Measurements from ENCODE around the gene AP2S1.

DNA sequence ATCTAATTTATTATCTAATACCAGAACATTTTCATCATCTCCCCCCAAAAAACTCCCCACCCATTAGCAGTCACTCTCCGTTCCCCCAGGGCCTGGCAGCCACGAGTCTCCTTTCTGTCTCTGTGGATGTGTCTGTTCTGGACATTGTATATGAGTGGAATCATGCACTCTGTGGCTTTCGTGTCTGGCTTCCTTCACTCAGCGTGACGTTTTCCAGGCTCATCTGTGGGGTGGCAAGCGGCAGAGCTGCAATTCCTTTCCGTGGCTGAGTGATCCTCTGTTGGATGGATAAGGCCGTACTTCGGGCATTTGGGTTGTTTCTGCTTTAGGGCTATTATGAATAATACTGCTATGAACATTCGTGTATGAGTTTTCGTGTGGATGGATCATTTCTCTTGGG lies 3.1 kb downstream of the AP2S1 start:
- TF ChIP-seq EZH2 (IDR thresholded peaks at IDR 0.05; ENCODE audit: borderline replicate concordance, insufficient read depth, low read length, poor library complexity, severe bottlenecking) (no peak), RAD21 (conservative IDR thresholded peaks at IDR 0.05) (no peak), TAF1 (IDR thresholded peaks at IDR 0.05; ENCODE audit: low read depth) (no peak)
- TF ChIP-seq, protein P1, sequence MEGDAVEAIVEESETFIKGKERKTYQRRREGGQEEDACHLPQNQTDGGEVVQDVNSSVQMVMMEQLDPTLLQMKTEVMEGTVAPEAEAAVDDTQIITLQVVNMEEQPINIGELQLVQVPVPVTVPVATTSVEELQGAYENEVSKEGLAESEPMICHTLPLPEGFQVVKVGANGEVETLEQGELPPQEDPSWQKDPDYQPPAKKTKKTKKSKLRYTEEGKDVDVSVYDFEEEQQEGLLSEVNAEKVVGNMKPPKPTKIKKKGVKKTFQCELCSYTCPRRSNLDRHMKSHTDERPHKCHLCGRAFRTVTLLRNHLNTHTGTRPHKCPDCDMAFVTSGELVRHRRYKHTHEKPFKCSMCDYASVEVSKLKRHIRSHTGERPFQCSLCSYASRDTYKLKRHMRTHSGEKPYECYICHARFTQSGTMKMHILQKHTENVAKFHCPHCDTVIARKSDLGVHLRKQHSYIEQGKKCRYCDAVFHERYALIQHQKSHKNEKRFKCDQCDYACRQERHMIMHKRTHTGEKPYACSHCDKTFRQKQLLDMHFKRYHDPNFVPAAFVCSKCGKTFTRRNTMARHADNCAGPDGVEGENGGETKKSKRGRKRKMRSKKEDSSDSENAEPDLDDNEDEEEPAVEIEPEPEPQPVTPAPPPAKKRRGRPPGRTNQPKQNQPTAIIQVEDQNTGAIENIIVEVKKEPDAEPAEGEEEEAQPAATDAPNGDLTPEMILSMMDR (IDR thresholded peaks at IDR 0.05; ENCODE audit: poor library complexity, severe bottlenecking), result no peak
